IPS DF 19.7 (cell line): Measurements from ENCODE around the gene CNGA4.

ENCODE experiments used
- DNase-seq: peaks from one replicate; pipeline ENCODE4 v3.0.0-alpha.2; 2013; ENCODE audit warnings: low read depth, low spot score

Gene CNGA4, protein sequence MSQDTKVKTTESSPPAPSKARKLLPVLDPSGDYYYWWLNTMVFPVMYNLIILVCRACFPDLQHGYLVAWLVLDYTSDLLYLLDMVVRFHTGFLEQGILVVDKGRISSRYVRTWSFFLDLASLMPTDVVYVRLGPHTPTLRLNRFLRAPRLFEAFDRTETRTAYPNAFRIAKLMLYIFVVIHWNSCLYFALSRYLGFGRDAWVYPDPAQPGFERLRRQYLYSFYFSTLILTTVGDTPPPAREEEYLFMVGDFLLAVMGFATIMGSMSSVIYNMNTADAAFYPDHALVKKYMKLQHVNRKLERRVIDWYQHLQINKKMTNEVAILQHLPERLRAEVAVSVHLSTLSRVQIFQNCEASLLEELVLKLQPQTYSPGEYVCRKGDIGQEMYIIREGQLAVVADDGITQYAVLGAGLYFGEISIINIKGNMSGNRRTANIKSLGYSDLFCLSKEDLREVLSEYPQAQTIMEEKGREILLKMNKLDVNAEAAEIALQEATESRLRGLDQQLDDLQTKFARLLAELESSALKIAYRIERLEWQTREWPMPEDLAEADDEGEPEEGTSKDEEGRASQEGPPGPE

GRCh38 chr11:6238902-6239301, at the start of gene CNGA4:
CNGA4 (plus strand) TSS chr11:6239089; CDS start chr11:6239207, 118 bp downstream.
- DNase-seq, result no peak

- DNase-seq, result no peak
Observed at GRCh38 chr11:6191742-6192141, 47.1 kb upstream of the CNGA4 start.

GRCh38 chr11:6194065-6194581, 44.8 kb upstream of the CNGA4 start:
- no peak for DNase-seq

- no peak for DNase-seq
Observed at GRCh38 chr11:6196396-6196795, 42.5 kb upstream of the CNGA4 start.

GRCh38 chr11:6197466-6198200, 41.3 kb upstream of the CNGA4 start:
- DNase-seq, result no peak

DNA sequence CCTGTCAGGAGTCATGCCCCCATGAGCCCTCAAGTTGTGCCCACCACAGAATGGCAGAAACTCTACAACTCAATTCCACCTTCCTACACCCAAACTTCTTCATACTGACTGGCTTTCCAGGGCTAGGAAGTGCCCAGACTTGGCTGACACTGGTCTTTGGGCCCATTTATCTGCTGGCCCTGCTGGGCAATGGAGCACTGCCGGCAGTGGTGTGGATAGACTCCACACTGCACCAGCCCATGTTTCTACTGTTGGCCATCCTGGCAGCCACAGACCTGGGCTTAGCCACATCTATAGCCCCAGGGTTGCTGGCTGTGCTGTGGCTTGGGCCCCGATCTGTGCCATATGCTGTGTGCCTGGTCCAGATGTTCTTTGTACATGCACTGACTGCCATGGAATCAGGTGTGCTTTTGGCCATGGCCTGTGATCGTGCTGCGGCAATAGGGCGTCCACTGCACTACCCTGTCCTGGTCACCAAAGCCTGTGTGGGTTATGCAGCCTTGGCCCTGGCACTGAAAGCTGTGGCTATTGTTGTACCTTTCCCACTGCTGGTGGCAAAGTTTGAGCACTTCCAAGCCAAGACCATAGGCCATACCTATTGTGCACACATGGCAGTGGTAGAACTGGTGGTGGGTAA, 39.6 kb upstream of the CNGA4 start, which contains the start of gene OR52W1:
OR52W1 (plus strand) TSS at position 51 of the 637 bp plus-strand sequence; CDS start at position 51, 0 bp downstream.
- DNase-seq, result no peak

- no peak for DNase-seq
Observed at GRCh38 chr11:6200975-6201374, 37.9 kb upstream of the CNGA4 start.

GRCh38 chr11:6201481-6201880, 37.4 kb upstream of the CNGA4 start:
- DNase-seq, result no peak

- no peak for DNase-seq
Observed at GRCh38 chr11:6202041-6202440, 36.8 kb upstream of the CNGA4 start.

DNA sequence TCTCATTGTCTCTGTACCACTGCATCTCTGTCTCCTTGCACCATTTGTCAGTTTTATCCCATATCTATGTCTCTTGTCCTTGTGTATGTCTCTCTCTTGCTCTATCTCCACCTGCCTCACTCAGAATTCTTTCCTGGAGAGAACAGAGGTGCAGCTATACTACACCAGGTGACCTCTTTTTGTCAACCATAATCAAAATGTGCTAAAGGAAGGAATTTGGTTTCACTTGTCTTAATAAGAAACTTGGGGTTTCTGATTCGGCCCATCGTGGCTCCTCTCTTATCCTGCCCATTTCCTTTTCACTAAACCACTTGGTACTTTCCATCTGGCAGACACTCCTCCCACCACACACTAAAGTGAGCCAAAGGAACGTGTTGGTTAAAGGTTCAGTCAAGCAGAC, 35.6 kb upstream of the CNGA4 start:
- no peak for DNase-seq

GRCh38 chr11:6204706-6205105, 34.2 kb upstream of the CNGA4 start:
- no peak for DNase-seq

DNA sequence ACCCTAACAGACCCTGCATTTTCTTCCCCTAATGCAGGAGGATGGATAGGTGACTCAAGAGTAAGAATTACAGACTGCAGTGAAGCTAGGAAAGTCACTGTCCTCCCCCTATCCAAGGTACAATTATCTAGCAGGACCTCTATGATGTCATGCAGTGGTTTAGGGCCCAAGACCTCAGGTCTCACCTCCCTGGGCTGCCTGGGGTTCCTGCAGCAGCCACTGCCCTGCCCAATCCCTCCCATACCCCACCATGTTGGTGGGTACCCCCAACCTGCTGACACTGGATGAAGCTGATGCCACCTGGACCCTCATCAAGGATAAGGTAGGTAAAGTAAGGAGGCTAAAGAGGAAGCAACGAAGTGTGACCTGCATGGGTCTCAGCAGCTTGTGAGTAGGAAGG, 33.5 kb upstream of the CNGA4 start, which contains the start of gene C11orf42:
C11orf42 (plus strand) TSS at position 192 of the 400 bp plus-strand sequence; CDS start at position 251, 59 bp downstream.
- DNase-seq, result no peak

DNA sequence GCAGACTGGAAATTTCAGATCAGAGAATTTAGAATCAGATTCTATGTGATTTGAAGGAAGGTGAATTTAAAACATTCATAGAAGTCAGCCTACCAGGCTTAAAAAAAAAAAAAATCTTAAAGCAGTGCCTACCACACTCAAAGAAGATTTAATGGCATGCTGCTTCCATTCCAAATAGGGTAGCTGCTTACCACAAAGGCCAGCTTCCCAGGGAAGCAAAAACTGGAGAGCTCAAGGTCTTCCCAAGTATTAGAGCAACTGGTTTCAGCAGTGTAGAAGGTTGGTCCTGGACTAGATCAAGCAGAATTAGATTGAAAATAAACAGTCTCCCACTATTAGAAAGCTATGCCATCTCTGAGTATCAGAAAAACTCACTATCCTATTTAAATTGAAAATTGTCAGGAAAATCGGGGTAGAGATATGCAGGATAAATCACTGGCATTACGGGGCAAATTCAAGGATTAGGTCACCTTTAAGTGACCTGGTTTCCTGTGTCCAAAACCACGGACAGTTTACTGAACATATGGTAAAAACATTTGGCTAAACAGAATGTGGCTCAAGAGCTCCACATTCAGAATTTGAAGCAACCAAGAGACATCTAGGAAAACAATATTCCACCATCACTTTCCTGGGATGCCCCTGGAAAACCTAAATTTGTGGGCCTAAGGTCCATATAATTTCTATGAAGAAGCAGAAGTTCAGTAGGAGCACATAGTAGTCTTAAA, 32.3 kb upstream of the CNGA4 start:
- DNase-seq, result no peak

GRCh38 chr11:6209801-6210200, 29.1 kb upstream of the CNGA4 start:
- DNase-seq, result no peak

DNA sequence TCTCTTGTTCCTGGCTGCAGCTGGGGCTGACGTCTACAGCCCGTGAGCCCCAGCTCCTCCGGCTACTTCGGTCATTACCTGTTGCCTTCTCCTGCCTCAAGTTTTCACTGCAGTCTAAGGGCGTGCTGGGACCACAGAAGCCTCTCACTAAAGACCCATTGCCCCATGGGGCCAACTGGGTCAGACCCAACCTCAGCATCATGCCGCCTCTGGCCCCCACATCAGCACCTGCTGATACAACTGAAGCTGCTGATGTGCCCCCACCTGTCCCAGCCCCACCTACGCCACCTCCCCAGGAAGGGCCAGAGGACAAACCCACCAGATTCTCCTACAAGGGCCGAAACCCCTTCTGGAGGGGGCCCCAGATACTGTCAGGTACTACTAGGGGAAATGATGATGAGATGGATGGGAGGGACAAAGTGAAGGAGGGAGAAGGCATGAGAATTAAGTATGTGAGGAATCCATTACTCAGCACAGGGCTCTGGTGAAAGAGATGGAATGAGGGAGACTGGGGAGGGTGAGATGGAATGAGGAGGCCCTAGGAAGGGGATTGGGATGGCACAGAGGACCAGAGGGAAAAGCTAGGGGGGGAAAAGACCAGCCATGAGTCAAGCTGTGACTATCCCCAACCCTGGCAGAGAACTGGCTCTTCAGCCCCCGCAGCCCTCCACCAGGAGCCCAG, 28.5 kb upstream of the CNGA4 start:
- DNase-seq, result no peak

GRCh38 chr11:6214530-6214929, 24.4 kb upstream of the CNGA4 start:
- no peak for DNase-seq

- DNase-seq, result no peak
Observed at GRCh38 chr11:6216501-6216900, 22.4 kb upstream of the CNGA4 start.

GRCh38 chr11:6217722-6218121, 21.2 kb upstream of the CNGA4 start:
- DNase-seq, result no peak

DNA sequence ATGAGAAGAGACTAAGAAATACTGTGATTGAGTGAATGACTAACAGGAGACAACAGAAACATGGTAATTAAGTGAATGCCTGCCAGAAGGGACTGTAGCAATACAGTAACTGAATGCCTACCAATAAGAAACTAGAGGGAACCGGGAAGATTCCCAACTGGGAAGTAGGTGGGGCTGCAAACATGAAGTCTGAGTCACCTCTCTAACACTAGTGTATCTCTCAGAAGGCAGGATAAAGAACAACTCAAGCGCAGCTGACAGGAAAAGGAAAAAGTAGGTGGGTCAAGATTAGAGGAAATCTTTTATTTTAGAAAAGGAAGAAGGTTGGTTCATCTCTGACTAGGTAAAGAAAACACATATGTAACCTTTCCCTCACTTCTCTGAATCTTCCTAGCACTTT, 19.5 kb upstream of the CNGA4 start:
- DNase-seq, result no peak

DNA sequence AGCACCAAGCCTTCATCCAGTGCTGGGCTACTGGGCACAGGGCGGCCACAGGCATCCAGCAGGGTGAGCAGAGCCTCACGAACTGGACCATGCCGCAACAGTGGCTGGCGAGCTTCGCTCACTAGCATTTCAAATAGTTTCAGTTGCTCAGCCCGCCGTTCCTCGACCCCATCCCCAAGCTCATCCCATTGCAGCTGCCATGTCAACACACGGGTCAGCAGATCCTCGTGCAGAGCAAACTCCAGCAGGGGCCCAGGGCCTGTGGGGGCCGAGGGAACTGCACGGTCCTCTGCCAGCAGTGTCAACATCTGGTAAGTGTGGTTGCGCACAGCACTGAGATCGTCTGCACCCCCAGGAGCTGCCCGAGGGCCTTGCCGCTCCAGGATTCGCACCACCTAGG, 15.0 kb upstream of the CNGA4 start:
- DNase-seq, result no peak
